Stomach (tissue), 4 donors: Measurements from ENCODE around the gene NKX2-2.

Experiments used
- CTCF ChIP-seq, 7 experiments: fragments of 450-650 bp in 4 of 7; fragments of 200-600 bp in 3 of 7; sonication (generic) in 3 of 7; IDR thresholded peaks; one replicate each; pipeline ENCODE4 v1.5.1; 2016 to 2019; ENCODE audit warnings: antibody characterized with exemption in 7 of 7, control low read depth in 2 of 7, mild to moderate bottlenecking in 1 of 7
- EP300 ChIP-seq: sonication (generic); formaldehyde crosslinking; IDR thresholded peaks from one replicate; pipeline ENCODE4 v1.6.1; 2017; ENCODE audit warnings: antibody characterized with exemption
- POLR2A ChIP-seq, 4 donors: fragments of 450-650 bp; IDR thresholded peaks; one replicate each; pipeline ENCODE4 v1.6.1; 2016; ENCODE audit warnings: antibody characterized with exemption in 4 of 4, control low read depth in 2 of 4, mild to moderate bottlenecking in 1 of 4, moderate library complexity in 1 of 4

DNA sequence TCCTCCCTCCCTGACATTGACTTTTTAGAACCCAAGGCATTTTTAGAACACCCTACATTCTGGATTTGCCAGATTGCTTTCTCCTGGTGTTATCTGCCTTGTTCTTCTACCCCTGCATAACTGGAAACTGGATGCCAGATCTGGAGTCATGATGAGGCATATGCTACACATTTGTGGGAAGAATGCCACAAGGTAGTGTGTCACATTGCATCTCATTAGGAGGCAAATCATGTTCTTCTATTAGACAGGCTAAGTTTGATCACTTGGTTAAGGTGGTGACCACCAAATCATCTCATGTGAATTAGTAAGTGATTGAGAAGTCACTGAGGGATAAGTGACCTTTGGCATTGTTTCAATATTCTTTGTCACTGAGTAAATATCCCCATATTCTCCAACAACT lies 12.9 kb upstream of the NKX2-2 start:
- TF ChIP-seq CTCF (IDR thresholded peaks at IDR 0.05) (no peak), POLR2A (IDR thresholded peaks at IDR 0.05) (no peak), EP300 (no peak)
